GM19324 (cell line): Measurements from ENCODE around the gene COL6A1.

Source experiments
- ATAC-seq: cut with Tn5 transposase; IDR thresholded peaks from one replicate; pipeline ENCODE4 v1.9.1; 2021; ENCODE audit warnings: mild to moderate bottlenecking, moderate library complexity; ENCODE audit not compliant: unreplicated experiment, low FRiP score

COL6A1 gene

GRCh38 chr21:45981151-45982091 lies at the start of gene COL6A1:
Gene COL6A1, plus strand, starts transcription at chr21:45981770. Its CDS starts 81 bp downstream, at chr21:45981851.
- no peak for ATAC-seq

GRCh38 chr21:45932922-45933502 lies 48.6 kb upstream of the COL6A1 start:
- no peak for ATAC-seq

GRCh38 chr21:45934085-45934484 lies 47.5 kb upstream of the COL6A1 start:
- ATAC-seq: no peak

- no peak for ATAC-seq
These were observed 47.0 kb upstream of the COL6A1 start for GRCh38 chr21:45934554-45934953.

- ATAC-seq: no peak
These were observed 45.9 kb upstream of the COL6A1 start for GRCh38 chr21:45935628-45936027.

- no peak for ATAC-seq
These were observed 43.7 kb upstream of the COL6A1 start for GRCh38 chr21:45937721-45938452.

GRCh38 chr21:45938453-45938755 lies 43.2 kb upstream of the COL6A1 start:
- no peak for ATAC-seq

GRCh38 chr21:45938811-45939520 lies 42.6 kb upstream of the COL6A1 start:
- no peak for ATAC-seq

- no peak for ATAC-seq
These were observed 42.0 kb upstream of the COL6A1 start for GRCh38 chr21:45939521-45940045.

- no peak for ATAC-seq
These were observed 41.5 kb upstream of the COL6A1 start for GRCh38 chr21:45940091-45940490.

- no peak for ATAC-seq
These were observed 40.8 kb upstream of the COL6A1 start for GRCh38 chr21:45940621-45941337.

GRCh38 chr21:45941338-45941710 lies 40.2 kb upstream of the COL6A1 start:
- ATAC-seq: no peak

GRCh38 chr21:45941717-45942546 lies 39.6 kb upstream of the COL6A1 start:
- ATAC-seq: no peak

GRCh38 chr21:45942755-45943629 lies 38.6 kb upstream of the COL6A1 start:
- no peak for ATAC-seq

GRCh38 chr21:45943630-45944540 lies 37.7 kb upstream of the COL6A1 start:
- no peak for ATAC-seq

GRCh38 chr21:45944601-45945000 lies 37.0 kb upstream of the COL6A1 start:
- no peak for ATAC-seq
